ENCODE results near the gene ANAPC16.
"Not testable (repeated sequence)": the region's sequence is repeated elsewhere in the genome, so short reads cannot be mapped to it uniquely, and the experiment has no call there.

The ANAPC16 gene

GRCh38 chr10:72243822-72244437 lies 28.1 kb downstream of the ANAPC16 start:
- no peak overlapping the region for H3K4me3 ChIP-seq (ENCODE audit: extremely low read depth, insufficient read depth, low read length, poor library complexity, severe bottlenecking)
- 92 to 100% methylated on average over 4 to 8 of the region's 11 CpGs for WGBS, 2 experiments (ENCODE audit: insufficient coverage in 2 of 2)
- H3K9me3 ChIP-seq (ENCODE audit: control insufficient read depth, low read length) = no peaks in the 10 kb centered on the region
- peaks cover 24% of the 10 kb centered on the region for H3K4me1 ChIP-seq (ENCODE audit: control insufficient read depth, insufficient read depth, low read length, poor library complexity, severe bottlenecking)
- no peak overlapping the region for H3K27ac ChIP-seq (ENCODE audit: low read depth, low read length, severe bottlenecking)
- no peaks in the 10 kb centered on the region for H3K36me3 ChIP-seq (ENCODE audit: control insufficient read depth, insufficient read depth, low read length)

GRCh38 chr10:72244573-72245038 lies 28.8 kb downstream of the ANAPC16 start:
- H3K27ac ChIP-seq (ENCODE audit: low read depth, low read length, severe bottlenecking) = no peak overlapping the region
- peaks cover 25% of the 10 kb centered on the region for H3K4me1 ChIP-seq (ENCODE audit: control insufficient read depth, insufficient read depth, low read length, poor library complexity, severe bottlenecking)

GRCh38 chr10:72245949-72246525 lies 30.2 kb downstream of the ANAPC16 start:
- H3K4me3 ChIP-seq (ENCODE audit: extremely low read depth, insufficient read depth, low read length, poor library complexity, severe bottlenecking) = no peak overlapping the region
- no peaks in the 10 kb centered on the region for H3K9me3 ChIP-seq (ENCODE audit: control insufficient read depth, low read length)
- H3K27ac ChIP-seq (ENCODE audit: low read depth, low read length, severe bottlenecking) = no peak overlapping the region
- peaks cover 25% of the 10 kb centered on the region for H3K4me1 ChIP-seq (ENCODE audit: control insufficient read depth, insufficient read depth, low read length, poor library complexity, severe bottlenecking)
- no peaks in the 10 kb centered on the region for H3K36me3 ChIP-seq (ENCODE audit: control insufficient read depth, insufficient read depth, low read length)
- WGBS, 2 experiments (ENCODE audit: insufficient coverage in 2 of 2) = 92 to 100% methylated on average over 3 of the region's 3 CpGs

More at GRCh38 chr10:72244573-72245038, 28.8 kb downstream of the ANAPC16 start:
- Histone ChIP-seq H3K4me3 (ENCODE audit: extremely low read depth, insufficient read depth, low read length, poor library complexity, severe bottlenecking) (no peak overlapping the region), H3K9me3 (ENCODE audit: control insufficient read depth, low read length) (no peaks in the 10 kb centered on the region), H3K36me3 (ENCODE audit: control insufficient read depth, insufficient read depth, low read length) (no peaks in the 10 kb centered on the region)
- WGBS, 2 experiments (ENCODE audit: insufficient coverage in 2 of 2) = 78 to 100% methylated on average over 3 to 5 of the region's 5 CpGs

- H3K4me3 ChIP-seq (ENCODE audit: extremely low read depth, insufficient read depth, low read length, poor library complexity, severe bottlenecking) = no peak overlapping the region
- 41 to 49% methylated on average over 9 of the region's 10 CpGs for WGBS, 2 experiments (ENCODE audit: insufficient coverage in 2 of 2)
- H3K9me3 ChIP-seq (ENCODE audit: control insufficient read depth, low read length) = no peaks in the 10 kb centered on the region
- peak overlapping the region; percentile 59 for H3K27ac ChIP-seq (ENCODE audit: low read depth, low read length, severe bottlenecking)
- no peaks in the 10 kb centered on the region for H3K36me3 ChIP-seq (ENCODE audit: control insufficient read depth, insufficient read depth, low read length)
- peaks cover 25% of the 10 kb centered on the region for H3K4me1 ChIP-seq (ENCODE audit: control insufficient read depth, insufficient read depth, low read length, poor library complexity, severe bottlenecking)
These were observed 32.8 kb downstream of the ANAPC16 start for GRCh38 chr10:72248468-72249151.

- H3K9me3 ChIP-seq (ENCODE audit: control insufficient read depth, low read length); H3K36me3 ChIP-seq (ENCODE audit: control insufficient read depth, insufficient read depth, low read length); H3K27ac ChIP-seq (ENCODE audit: low read depth, low read length, severe bottlenecking); H3K4me3 ChIP-seq (ENCODE audit: extremely low read depth, insufficient read depth, low read length, poor library complexity, severe bottlenecking): not testable (repeated sequence)
- WGBS, 2 experiments (ENCODE audit: insufficient coverage in 2 of 2) = 92 to 93% methylated on average over 8 to 12 of the region's 17 CpGs
- peaks cover 19% of the 10 kb centered on the region for H3K4me1 ChIP-seq (ENCODE audit: control insufficient read depth, insufficient read depth, low read length, poor library complexity, severe bottlenecking)
These were observed 33.5 kb downstream of the ANAPC16 start for GRCh38 chr10:72249176-72249862.

- 92 to 100% methylated on average over 1 of the region's 1 CpG for WGBS, 2 experiments (ENCODE audit: insufficient coverage in 2 of 2)
- peaks cover 19% of the 10 kb centered on the region for H3K4me1 ChIP-seq (ENCODE audit: control insufficient read depth, insufficient read depth, low read length, poor library complexity, severe bottlenecking)
These were observed 34.9 kb downstream of the ANAPC16 start for GRCh38 chr10:72250666-72251065.

GRCh38 chr10:72251635-72252034 lies 35.8 kb downstream of the ANAPC16 start:
- Histone ChIP-seq H3K4me3 (ENCODE audit: extremely low read depth, insufficient read depth, low read length, poor library complexity, severe bottlenecking) (no peak overlapping the region), H3K9me3 (ENCODE audit: control insufficient read depth, low read length) (no peaks in the 10 kb centered on the region), H3K27ac (ENCODE audit: low read depth, low read length, severe bottlenecking) (no peak overlapping the region), H3K4me1 (ENCODE audit: control insufficient read depth, insufficient read depth, low read length, poor library complexity, severe bottlenecking) (peaks cover 19% of the 10 kb centered on the region), H3K36me3 (ENCODE audit: control insufficient read depth, insufficient read depth, low read length) (no peaks in the 10 kb centered on the region)
- 92 to 93% methylated on average over 3 of the region's 6 CpGs for WGBS, 2 experiments (ENCODE audit: insufficient coverage in 2 of 2)

More at GRCh38 chr10:72250666-72251065, 34.9 kb downstream of the ANAPC16 start:
- Histone ChIP-seq H3K27ac (ENCODE audit: low read depth, low read length, severe bottlenecking) (no peak overlapping the region), H3K9me3 (ENCODE audit: control insufficient read depth, low read length) (no peaks in the 10 kb centered on the region), H3K36me3 (ENCODE audit: control insufficient read depth, insufficient read depth, low read length) (no peaks in the 10 kb centered on the region), H3K4me3 (ENCODE audit: extremely low read depth, insufficient read depth, low read length, poor library complexity, severe bottlenecking) (no peak overlapping the region)

GRCh38 chr10:72252972-72253371 lies 37.2 kb downstream of the ANAPC16 start:
- Histone ChIP-seq H3K4me1 (ENCODE audit: control insufficient read depth, insufficient read depth, low read length, poor library complexity, severe bottlenecking) (peaks cover 15% of the 10 kb centered on the region), H3K36me3 (ENCODE audit: control insufficient read depth, insufficient read depth, low read length) (no peaks in the 10 kb centered on the region), H3K9me3 (ENCODE audit: control insufficient read depth, low read length) (no peaks in the 10 kb centered on the region), H3K27ac (ENCODE audit: low read depth, low read length, severe bottlenecking) (no peak overlapping the region), H3K4me3 (ENCODE audit: extremely low read depth, insufficient read depth, low read length, poor library complexity, severe bottlenecking) (no peak overlapping the region)
- WGBS, 2 experiments (ENCODE audit: insufficient coverage in 2 of 2) = 88 to 100% methylated on average over 1 to 3 of the region's 3 CpGs

- Histone ChIP-seq H3K4me3 (ENCODE audit: extremely low read depth, insufficient read depth, low read length, poor library complexity, severe bottlenecking) (no peak overlapping the region), H3K9me3 (ENCODE audit: control insufficient read depth, low read length) (no peaks in the 10 kb centered on the region), H3K36me3 (ENCODE audit: control insufficient read depth, insufficient read depth, low read length) (no peaks in the 10 kb centered on the region), H3K27ac (ENCODE audit: low read depth, low read length, severe bottlenecking) (no peak overlapping the region), H3K4me1 (ENCODE audit: control insufficient read depth, insufficient read depth, low read length, poor library complexity, severe bottlenecking) (peaks cover 9% of the 10 kb centered on the region)
- 97 to 100% methylated on average over 2 to 4 of the region's 7 CpGs for WGBS, 2 experiments (ENCODE audit: insufficient coverage in 2 of 2)
These were observed 37.8 kb downstream of the ANAPC16 start for GRCh38 chr10:72253578-72253977.

GRCh38 chr10:72254813-72255568 lies 39.2 kb downstream of the ANAPC16 start:
- H3K4me1 ChIP-seq (ENCODE audit: control insufficient read depth, insufficient read depth, low read length, poor library complexity, severe bottlenecking) = peaks cover 12% of the 10 kb centered on the region
- no peak overlapping the region for H3K4me3 ChIP-seq (ENCODE audit: extremely low read depth, insufficient read depth, low read length, poor library complexity, severe bottlenecking)
- 13 to 16% methylated on average over 10 to 13 of the region's 15 CpGs for WGBS, 2 experiments (ENCODE audit: insufficient coverage in 2 of 2)
- peak overlapping the region; percentile 75 for H3K27ac ChIP-seq (ENCODE audit: low read depth, low read length, severe bottlenecking)
- H3K9me3 ChIP-seq (ENCODE audit: control insufficient read depth, low read length) = no peaks in the 10 kb centered on the region
- H3K36me3 ChIP-seq (ENCODE audit: control insufficient read depth, insufficient read depth, low read length) = no peaks in the 10 kb centered on the region

Data from mesodermal cell (in vitro differentiated cells).